OCI-LY7 (cell line): ENCODE data around the gene ITGA8.

ENCODE experiments used
- EZH2phosphoT487 ChIP-seq: fragments of 200-600 bp; sonication (generic); IDR thresholded peaks from 2 replicates; pipeline ENCODE4 v1.6.1; 2018; ENCODE audit warnings: low read depth, borderline replicate concordance, mild to moderate bottlenecking, mixed run types, antibody characterized with exemption, low read length, moderate library complexity, mixed read lengths
- TF ChIP-seq, protein P1 (sequence below): fragments of 200-600 bp; sonication (generic); conservative IDR thresholded peaks from 2 replicates; pipeline ENCODE4 v1.5.1; 2014; ENCODE audit warnings: mild to moderate bottlenecking, antibody characterized with exemption, low read length, moderate library complexity, mixed read lengths

DNA sequence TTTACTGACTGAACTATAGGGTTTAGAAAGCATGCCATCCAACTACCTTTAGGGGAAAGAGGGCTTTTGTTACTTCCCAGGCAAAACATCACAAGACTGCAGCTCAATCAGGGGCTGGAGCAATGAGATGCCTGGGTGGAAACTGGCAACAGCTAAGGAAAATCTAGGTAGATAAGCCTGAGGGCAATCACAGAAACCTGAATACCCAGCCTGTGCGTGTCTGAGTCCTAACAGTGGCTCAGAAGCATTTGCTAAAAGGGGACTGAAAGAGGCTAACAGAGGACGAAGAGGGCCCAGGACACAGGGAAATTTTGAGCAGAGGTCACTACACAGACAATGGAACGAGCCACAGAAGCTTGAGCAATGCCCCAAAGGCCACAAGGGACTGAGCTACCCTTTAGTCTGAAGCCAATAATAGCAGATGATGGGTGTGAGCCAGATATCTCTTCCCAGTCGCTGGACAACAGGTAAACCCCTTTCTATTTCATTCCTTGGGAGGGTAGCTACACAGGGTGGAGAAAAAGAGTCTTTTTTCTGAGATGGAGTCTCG lies 79.1 kb downstream of the ITGA8 start:
- TF ChIP-seq, protein P1, sequence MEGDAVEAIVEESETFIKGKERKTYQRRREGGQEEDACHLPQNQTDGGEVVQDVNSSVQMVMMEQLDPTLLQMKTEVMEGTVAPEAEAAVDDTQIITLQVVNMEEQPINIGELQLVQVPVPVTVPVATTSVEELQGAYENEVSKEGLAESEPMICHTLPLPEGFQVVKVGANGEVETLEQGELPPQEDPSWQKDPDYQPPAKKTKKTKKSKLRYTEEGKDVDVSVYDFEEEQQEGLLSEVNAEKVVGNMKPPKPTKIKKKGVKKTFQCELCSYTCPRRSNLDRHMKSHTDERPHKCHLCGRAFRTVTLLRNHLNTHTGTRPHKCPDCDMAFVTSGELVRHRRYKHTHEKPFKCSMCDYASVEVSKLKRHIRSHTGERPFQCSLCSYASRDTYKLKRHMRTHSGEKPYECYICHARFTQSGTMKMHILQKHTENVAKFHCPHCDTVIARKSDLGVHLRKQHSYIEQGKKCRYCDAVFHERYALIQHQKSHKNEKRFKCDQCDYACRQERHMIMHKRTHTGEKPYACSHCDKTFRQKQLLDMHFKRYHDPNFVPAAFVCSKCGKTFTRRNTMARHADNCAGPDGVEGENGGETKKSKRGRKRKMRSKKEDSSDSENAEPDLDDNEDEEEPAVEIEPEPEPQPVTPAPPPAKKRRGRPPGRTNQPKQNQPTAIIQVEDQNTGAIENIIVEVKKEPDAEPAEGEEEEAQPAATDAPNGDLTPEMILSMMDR = no peak
- TF ChIP-seq EZH2phosphoT487 = no peak
